ENCODE data around the gene MSTO1.
"Not testable (repeated sequence)": the region's sequence is repeated elsewhere in the genome, so short reads cannot be mapped to it uniquely, and the experiment has no call there.

Gene MSTO1

GRCh38 chr1:155626428-155626827, 16.4 kb downstream of the MSTO1 start:
- H3K36me3 ChIP-seq (ENCODE audit: control insufficient read depth, insufficient read depth, low read length); H3K4me1 ChIP-seq (ENCODE audit: control insufficient read depth, insufficient read depth, low read length); H3K9ac ChIP-seq (ENCODE audit: low read depth, low read length); H3K4me3 ChIP-seq (ENCODE audit: low read depth, low read length); H3K27me3 ChIP-seq (ENCODE audit: control insufficient read depth, insufficient read depth, low read length): not testable (repeated sequence)
- H3K9me3 ChIP-seq (ENCODE audit: control insufficient read depth, insufficient read depth, low read length) = peaks cover 11% of the 10 kb centered on the region

- no peaks in the 10 kb centered on the region for H3K36me3 ChIP-seq (ENCODE audit: control insufficient read depth, insufficient read depth, low read length)
- H3K9ac ChIP-seq (ENCODE audit: low read depth, low read length) = no peak overlapping the region
- no peak overlapping the region for H3K4me3 ChIP-seq (ENCODE audit: low read depth, low read length)
- H3K4me1 ChIP-seq (ENCODE audit: control insufficient read depth, insufficient read depth, low read length) = peaks cover 11% of the 10 kb centered on the region
- H3K27me3 ChIP-seq (ENCODE audit: control insufficient read depth, insufficient read depth, low read length) = no peaks in the 10 kb centered on the region
- peaks cover 7% of the 10 kb centered on the region for H3K9me3 ChIP-seq (ENCODE audit: control insufficient read depth, insufficient read depth, low read length)
These were observed 26.6 kb downstream of the MSTO1 start for GRCh38 chr1:155636397-155637153.

GRCh38 chr1:155640367-155640766, 30.3 kb downstream of the MSTO1 start:
- Histone ChIP-seq H3K4me1 (ENCODE audit: control insufficient read depth, insufficient read depth, low read length) (peaks cover 11% of the 10 kb centered on the region), H3K9me3 (ENCODE audit: control insufficient read depth, insufficient read depth, low read length) (peaks cover 24% of the 10 kb centered on the region)

GRCh38 chr1:155642559-155643180, 32.7 kb downstream of the MSTO1 start:
- not testable (repeated sequence) for H3K4me1 ChIP-seq (ENCODE audit: control insufficient read depth, insufficient read depth, low read length); H3K4me3 ChIP-seq (ENCODE audit: low read depth, low read length); H3K27me3 ChIP-seq (ENCODE audit: control insufficient read depth, insufficient read depth, low read length); H3K36me3 ChIP-seq (ENCODE audit: control insufficient read depth, insufficient read depth, low read length); H3K9ac ChIP-seq (ENCODE audit: low read depth, low read length)
- peaks cover 24% of the 10 kb centered on the region for H3K9me3 ChIP-seq (ENCODE audit: control insufficient read depth, insufficient read depth, low read length)

More at GRCh38 chr1:155640367-155640766, 30.3 kb downstream of the MSTO1 start:
- Histone ChIP-seq H3K9ac (ENCODE audit: low read depth, low read length) (no peak overlapping the region), H3K27me3 (ENCODE audit: control insufficient read depth, insufficient read depth, low read length) (no peaks in the 10 kb centered on the region), H3K4me3 (ENCODE audit: low read depth, low read length) (no peak overlapping the region), H3K36me3 (ENCODE audit: control insufficient read depth, insufficient read depth, low read length) (no peaks in the 10 kb centered on the region)

GRCh38 chr1:155643230-155643629, 33.2 kb downstream of the MSTO1 start:
- Histone ChIP-seq H3K4me1 (ENCODE audit: control insufficient read depth, insufficient read depth, low read length) (no peaks in the 10 kb centered on the region), H3K4me3 (ENCODE audit: low read depth, low read length) (no peak overlapping the region), H3K36me3 (ENCODE audit: control insufficient read depth, insufficient read depth, low read length) (no peaks in the 10 kb centered on the region), H3K27me3 (ENCODE audit: control insufficient read depth, insufficient read depth, low read length) (no peaks in the 10 kb centered on the region), H3K9ac (ENCODE audit: low read depth, low read length) (no peak overlapping the region), H3K9me3 (ENCODE audit: control insufficient read depth, insufficient read depth, low read length) (peaks cover 24% of the 10 kb centered on the region)

GRCh38 chr1:155645034-155645598, 35.1 kb downstream of the MSTO1 start:
- Histone ChIP-seq H3K36me3 (ENCODE audit: control insufficient read depth, insufficient read depth, low read length) (no peaks in the 10 kb centered on the region), H3K9me3 (ENCODE audit: control insufficient read depth, insufficient read depth, low read length) (peaks cover 24% of the 10 kb centered on the region), H3K27me3 (ENCODE audit: control insufficient read depth, insufficient read depth, low read length) (no peaks in the 10 kb centered on the region), H3K9ac (ENCODE audit: low read depth, low read length) (no peak overlapping the region), H3K4me3 (ENCODE audit: low read depth, low read length) (no peak overlapping the region), H3K4me1 (ENCODE audit: control insufficient read depth, insufficient read depth, low read length) (no peaks in the 10 kb centered on the region)

GRCh38 chr1:155645648-155646047, 35.6 kb downstream of the MSTO1 start:
- H3K9ac ChIP-seq (ENCODE audit: low read depth, low read length) = no peak overlapping the region
- no peak overlapping the region for H3K4me3 ChIP-seq (ENCODE audit: low read depth, low read length)
- no peaks in the 10 kb centered on the region for H3K4me1 ChIP-seq (ENCODE audit: control insufficient read depth, insufficient read depth, low read length)
- no peaks in the 10 kb centered on the region for H3K27me3 ChIP-seq (ENCODE audit: control insufficient read depth, insufficient read depth, low read length)
- peaks cover 22% of the 10 kb centered on the region for H3K9me3 ChIP-seq (ENCODE audit: control insufficient read depth, insufficient read depth, low read length)
- H3K36me3 ChIP-seq (ENCODE audit: control insufficient read depth, insufficient read depth, low read length) = no peaks in the 10 kb centered on the region

GRCh38 chr1:155646307-155646706, 36.3 kb downstream of the MSTO1 start:
- H3K9me3 ChIP-seq (ENCODE audit: control insufficient read depth, insufficient read depth, low read length) = peaks cover 19% of the 10 kb centered on the region

GRCh38 chr1:155648207-155649147, 38.5 kb downstream of the MSTO1 start:
- Histone ChIP-seq H3K4me1 (ENCODE audit: control insufficient read depth, insufficient read depth, low read length) (peaks cover 3% of the 10 kb centered on the region), H3K36me3 (ENCODE audit: control insufficient read depth, insufficient read depth, low read length) (no peaks in the 10 kb centered on the region), H3K4me3 (ENCODE audit: low read depth, low read length) (no peak overlapping the region), H3K9ac (ENCODE audit: low read depth, low read length) (no peak overlapping the region), H3K27me3 (ENCODE audit: control insufficient read depth, insufficient read depth, low read length) (no peaks in the 10 kb centered on the region), H3K9me3 (ENCODE audit: control insufficient read depth, insufficient read depth, low read length) (peaks cover 4% of the 10 kb centered on the region)

More at GRCh38 chr1:155646307-155646706, 36.3 kb downstream of the MSTO1 start:
- no peaks in the 10 kb centered on the region for H3K27me3 ChIP-seq (ENCODE audit: control insufficient read depth, insufficient read depth, low read length)
- no peaks in the 10 kb centered on the region for H3K36me3 ChIP-seq (ENCODE audit: control insufficient read depth, insufficient read depth, low read length)
- peaks cover under 1% of the 10 kb centered on the region for H3K4me1 ChIP-seq (ENCODE audit: control insufficient read depth, insufficient read depth, low read length)
- H3K4me3 ChIP-seq (ENCODE audit: low read depth, low read length) = no peak overlapping the region
- no peak overlapping the region for H3K9ac ChIP-seq (ENCODE audit: low read depth, low read length)

GRCh38 chr1:155649676-155650075, 39.7 kb downstream of the MSTO1 start:
- H3K9me3 ChIP-seq (ENCODE audit: control insufficient read depth, insufficient read depth, low read length) = no peaks in the 10 kb centered on the region
- H3K4me1 ChIP-seq (ENCODE audit: control insufficient read depth, insufficient read depth, low read length) = peaks cover 3% of the 10 kb centered on the region
- H3K36me3 ChIP-seq (ENCODE audit: control insufficient read depth, insufficient read depth, low read length) = no peaks in the 10 kb centered on the region

GRCh38 chr1:155650231-155650757, 40.3 kb downstream of the MSTO1 start:
- H3K36me3 ChIP-seq (ENCODE audit: control insufficient read depth, insufficient read depth, low read length) = no peaks in the 10 kb centered on the region
- H3K4me1 ChIP-seq (ENCODE audit: control insufficient read depth, insufficient read depth, low read length) = peaks cover 3% of the 10 kb centered on the region
- no peak overlapping the region for H3K9ac ChIP-seq (ENCODE audit: low read depth, low read length)
- no peaks in the 10 kb centered on the region for H3K27me3 ChIP-seq (ENCODE audit: control insufficient read depth, insufficient read depth, low read length)
- no peaks in the 10 kb centered on the region for H3K9me3 ChIP-seq (ENCODE audit: control insufficient read depth, insufficient read depth, low read length)
- H3K4me3 ChIP-seq (ENCODE audit: low read depth, low read length) = no peak overlapping the region

More at GRCh38 chr1:155649676-155650075, 39.7 kb downstream of the MSTO1 start:
- no peak overlapping the region for H3K4me3 ChIP-seq (ENCODE audit: low read depth, low read length)
- H3K9ac ChIP-seq (ENCODE audit: low read depth, low read length) = no peak overlapping the region
- H3K27me3 ChIP-seq (ENCODE audit: control insufficient read depth, insufficient read depth, low read length) = no peaks in the 10 kb centered on the region
